ENCODE results near the gene LEF1.

LEF1 gene

DNA sequence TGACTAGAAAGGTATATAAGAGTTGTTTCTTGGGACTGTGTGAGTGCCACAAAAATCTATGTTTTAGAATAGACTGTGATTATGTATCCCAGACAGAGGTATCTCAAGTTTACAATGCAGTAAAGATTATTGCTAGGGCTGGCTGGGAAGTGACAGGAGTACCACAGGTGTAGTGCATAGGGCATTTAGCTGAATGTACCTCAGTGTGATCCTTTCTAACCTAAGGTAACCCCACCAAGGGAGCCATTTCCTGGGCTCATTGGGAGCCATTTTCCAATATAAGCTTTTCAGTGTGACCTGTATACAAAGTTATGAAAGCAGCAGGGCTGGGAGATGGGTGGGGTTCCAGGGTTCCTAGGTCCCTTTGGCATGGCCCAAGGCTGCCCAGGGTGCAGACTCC, 6.1 kb upstream of the LEF1 start:
- no peak for DNase-seq (ENCODE audit: low read depth)

DNA sequence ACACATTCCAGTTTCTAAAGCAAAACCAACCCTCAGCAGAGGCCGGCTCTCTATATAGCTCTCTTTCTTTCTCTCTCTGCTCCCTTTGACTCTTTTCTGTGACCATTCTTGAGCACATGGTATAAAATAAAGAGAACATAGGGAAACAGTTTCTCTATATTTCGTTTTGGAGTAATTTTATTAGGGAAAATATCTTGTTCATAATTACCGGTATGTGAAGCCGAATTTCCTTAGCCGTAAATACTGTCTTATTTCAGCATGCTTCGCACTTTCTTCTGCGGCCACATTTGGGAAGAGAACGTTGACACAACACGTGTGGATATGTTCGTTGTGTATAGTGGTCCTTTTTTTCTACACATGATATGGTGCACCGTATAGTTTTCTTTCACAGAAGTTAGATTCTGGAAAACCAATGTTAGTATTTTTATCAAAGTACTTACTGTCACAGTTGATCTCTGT, 4.9 kb upstream of the LEF1 start:
- DNase-seq (ENCODE audit: low read depth), result no peak

DNA sequence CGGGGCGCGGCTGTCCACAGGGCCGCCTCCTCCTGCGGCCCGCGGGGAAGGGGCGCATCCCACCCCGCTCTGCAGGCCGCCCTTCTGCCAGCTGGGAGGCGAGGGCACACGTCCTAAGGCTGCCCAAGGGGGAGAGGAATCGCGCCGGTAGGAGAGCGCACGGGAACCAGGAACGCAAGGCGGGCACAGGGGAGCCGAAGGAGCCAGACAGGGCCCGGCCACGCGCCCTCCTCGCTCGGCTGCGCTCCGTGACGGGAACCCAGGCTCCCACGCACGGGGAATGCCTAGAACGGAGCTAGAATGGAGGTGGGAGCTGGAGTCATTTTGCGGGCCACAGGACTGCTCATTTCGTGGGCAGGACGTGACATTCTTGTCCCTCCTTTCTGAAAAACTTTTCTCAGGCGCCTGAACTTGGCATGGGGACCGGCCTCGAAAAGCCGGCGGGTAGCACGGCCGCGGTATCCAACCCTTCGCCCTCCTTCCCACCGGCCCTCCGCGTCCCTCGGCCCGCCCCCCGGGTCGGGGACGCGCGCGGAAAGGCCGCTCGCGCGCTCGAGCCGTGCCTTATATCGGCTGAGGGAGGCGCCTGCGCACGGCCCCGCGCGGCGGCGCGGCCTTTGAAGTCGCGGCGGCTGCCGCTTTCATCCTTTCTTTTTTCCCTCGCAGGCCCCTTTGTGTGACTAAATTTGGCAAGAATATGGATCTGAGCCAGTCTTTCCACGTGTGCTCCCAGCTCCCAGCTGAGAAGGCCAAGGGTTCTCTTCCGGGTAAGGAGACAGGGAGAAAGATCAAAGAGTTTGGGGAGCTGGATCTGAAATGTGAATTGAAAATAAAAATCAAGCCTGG, 4.2 kb upstream of the LEF1 start:
- DNase-seq (ENCODE audit: low read depth), result peak; percentile 27

DNA sequence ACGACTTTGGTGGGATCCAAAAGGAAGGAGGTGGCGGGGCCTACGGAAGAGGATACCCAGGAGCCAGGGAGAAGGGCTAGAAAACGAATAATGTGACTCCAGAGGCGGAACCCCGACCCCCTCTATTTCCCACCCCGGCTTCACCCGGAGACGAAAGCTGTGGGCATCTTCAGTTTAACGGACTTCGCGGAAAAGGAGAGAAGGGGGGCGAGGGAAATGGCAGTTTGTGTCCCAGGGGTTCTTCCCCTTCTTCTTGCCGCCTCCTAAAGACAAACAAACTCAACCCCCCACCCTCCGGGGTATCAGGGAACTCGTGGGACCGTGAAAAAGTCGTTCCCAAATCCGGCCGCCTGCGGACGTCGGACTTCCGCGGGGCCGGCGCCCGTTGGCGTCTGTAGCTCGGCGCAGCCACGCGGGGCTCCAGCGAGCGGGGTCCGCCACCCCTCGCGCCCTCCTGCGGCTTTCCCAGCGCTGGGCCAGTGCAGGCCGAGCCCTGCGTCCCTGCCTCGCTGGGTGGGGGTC, 3.6 kb upstream of the LEF1 start:
- DNase-seq (ENCODE audit: low read depth), result no peak

DNA sequence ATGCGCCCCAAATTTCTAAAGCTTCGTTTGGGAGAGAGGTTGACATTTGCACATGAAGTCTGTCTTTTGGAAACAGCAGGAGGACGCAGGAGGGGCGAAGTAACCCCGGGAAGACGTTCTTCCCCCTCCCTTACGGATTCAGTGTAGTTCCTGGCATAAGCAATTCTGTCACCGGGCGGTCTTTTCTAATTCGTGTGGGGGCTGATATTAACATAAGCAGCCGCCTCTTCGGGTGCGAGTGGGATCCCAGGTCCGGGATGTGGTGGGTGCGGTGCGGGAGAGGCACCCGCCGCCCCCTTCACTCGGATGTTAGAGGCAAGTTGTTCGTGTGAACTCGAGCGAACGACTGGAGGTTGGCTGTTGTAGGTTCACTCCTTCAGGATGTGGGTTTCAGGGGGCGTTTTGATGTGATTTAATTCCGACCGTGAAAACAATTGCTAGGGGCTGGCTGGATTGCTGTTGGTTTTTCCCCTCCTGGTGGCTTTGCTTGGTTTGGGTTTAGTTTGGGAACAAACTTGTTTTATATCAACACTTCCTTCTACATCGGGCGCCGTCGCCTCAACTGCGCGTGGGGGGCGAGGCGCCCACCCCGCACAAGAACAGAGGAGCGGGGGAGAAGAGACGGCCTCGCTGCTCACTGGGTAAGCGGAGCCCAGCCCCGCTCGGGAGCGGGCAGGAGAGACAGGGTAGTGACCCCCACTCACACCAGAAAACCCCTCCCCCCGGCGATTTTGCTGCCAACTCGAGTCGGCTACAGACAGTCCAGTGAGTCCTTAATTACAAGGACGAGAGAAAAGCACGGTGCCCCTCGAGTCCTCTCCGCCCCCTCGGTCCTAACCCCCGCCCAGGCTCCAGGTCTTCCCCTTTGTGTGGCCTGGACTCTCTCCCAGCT, 2.9 kb upstream of the LEF1 start:
- no peak for DNase-seq (ENCODE audit: low read depth)

DNA sequence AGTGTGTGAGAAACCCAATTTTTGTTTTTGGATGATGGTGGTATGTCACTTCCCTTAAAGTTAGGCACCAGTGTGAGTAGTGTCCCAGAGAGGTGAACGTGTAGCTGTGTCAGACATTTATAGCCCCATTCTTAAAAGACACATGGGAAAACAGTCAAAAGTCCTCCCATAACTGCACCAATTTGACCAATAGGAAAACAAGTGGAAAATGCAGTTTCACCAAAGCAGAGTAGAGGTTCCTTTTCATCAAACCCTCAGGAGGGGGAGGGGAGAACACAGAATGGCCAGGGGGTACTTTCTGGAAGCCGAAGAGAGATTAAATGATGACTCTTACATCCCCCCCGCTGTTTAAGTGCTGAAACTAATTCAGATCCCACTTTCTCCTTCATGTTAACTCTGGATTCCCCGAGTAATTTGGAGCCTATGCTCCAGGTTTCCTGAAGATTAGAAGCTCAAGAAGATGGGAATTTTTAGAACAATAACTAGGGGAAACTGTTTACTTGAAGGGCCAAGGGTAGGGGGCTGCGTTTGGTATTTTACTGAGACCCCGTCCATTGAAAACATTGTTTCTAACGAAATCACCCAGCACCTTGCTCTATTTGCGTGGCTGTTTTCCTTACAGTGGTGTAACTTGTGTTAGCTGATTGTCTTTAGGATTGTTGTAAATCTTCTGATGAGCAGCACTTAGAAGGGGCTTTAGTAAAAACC, 2.1 kb upstream of the LEF1 start:
- DNase-seq (ENCODE audit: low read depth), result no peak

DNA sequence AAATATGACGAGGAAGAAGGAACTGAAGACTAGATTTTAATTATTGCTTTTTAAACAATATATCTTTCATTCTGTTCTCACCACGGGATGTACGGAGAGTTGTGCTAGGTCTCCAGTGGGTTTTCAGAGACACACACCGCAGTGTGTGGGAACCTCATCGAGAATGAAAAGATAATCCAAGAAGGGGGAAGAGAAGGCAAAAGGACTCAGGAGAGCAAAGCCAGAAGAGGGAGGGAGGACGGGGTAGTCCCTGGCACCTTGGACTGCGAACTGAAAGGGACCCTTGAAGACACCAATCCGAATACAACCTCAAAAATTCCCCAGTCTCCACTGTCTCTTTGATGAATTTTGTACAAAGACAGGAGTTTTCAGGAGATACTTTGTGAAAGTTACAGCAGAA, 932 bp upstream of the LEF1 start:
- no peak for DNase-seq (ENCODE audit: low read depth)

DNA sequence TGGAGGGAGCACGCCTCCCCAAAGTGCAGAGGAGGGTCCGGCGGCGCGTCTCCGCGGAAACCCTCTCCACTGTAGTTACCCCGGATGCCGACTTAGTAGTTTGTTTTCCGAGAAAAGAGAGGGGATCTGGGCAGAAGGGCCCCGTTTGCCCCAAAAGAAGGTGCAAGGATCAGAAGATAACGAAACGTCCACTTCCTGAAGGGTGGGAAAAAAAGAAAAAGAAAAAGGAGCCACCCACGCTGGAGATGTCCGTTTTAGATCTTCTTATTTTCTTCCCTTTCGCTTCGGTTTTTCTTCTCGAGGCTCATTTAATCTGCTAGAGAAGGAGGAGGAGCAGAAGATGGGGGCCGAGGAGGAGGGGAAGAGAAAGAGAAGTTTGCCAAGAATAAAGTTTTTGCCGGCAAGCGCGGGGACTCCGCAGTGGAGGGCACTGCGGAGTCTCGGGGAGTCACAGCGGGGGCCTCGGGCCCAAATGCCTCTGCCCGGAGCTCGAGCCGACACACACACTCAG, 517 bp downstream of the LEF1 start:
- no peak for DNase-seq (ENCODE audit: low read depth)

DNA sequence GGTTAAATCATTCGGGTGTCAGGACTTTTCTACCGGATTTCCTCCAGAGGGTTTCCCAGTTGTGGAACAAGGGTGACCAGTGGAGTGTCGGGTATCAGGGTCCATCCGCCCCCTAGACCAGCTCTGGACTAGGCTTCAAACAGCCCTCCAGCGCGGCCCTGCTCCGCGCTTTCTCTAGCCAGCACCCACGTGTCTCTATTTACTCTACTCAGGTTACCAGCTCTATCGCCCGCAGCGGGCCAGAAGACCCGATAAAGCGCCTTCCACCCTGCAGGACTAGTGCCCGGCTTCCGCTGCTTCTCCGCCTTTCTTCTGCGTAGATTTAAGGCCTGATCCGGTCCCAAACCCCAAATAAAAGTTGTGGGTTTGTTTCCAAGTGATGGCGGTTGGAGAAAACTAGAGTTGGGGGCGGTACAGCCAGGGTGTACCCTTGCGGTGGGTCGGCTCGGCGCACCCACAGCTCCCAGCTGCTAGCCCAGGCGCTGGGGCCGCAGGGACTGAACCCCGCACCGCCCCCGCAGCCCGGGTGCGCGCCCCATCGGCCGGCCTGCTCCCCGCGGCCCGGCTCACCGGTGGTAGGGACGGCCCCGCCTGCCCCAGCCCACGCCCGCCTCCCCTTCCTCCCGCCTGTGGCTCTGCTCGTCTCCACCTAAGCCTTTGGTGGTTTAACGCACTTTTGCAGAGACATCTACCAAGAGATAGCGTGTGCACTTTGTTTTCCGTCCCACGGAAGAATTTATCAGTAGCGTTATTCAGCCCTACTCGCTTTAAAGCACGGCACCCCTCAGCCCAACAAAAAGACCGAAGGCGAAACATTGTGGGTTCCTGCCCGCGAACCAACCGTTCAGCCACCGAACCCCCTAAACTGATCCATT, 2.1 kb downstream of the LEF1 start:
- no peak for DNase-seq (ENCODE audit: low read depth)

DNA sequence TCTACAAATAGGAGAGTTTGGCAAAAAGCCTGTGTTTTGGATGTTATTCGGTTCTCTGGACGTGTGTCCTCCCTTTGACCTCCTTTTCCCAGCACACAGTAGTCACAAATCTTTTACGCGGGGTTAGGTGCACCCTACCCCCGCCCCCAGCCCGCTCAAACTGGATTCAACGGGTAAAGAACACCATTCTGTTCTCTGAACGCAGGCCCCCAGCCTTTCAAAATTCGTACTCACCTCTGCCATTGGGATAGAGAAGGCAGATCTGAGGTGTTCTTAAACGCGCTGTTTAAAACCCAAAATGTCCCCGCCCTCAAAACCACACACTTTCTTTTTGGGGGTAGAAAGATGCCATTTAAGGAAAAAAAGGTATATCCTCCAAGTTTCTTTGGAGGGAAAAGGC, 2.7 kb downstream of the LEF1 start:
- no peak for DNase-seq (ENCODE audit: low read depth)

DNA sequence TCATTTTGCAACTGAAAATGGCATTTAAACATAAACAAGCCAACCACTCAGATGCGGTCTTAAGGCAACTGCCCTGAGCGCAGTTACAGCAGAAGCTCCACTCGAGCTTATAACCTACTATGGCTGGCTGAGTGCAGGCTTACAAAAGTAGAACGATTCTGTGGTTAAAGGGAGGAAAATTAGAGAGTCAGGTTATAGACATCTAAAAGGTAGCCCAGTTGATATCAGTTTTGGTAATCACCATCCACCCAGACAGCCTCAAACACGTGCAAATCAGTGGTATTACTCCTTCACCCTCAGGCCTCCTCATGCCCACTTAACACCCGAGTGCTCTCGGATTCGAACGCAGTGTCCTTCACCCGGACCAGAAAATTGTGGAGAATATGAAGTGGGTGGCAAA, 3.1 kb downstream of the LEF1 start:
- no peak for DNase-seq (ENCODE audit: low read depth)

DNA sequence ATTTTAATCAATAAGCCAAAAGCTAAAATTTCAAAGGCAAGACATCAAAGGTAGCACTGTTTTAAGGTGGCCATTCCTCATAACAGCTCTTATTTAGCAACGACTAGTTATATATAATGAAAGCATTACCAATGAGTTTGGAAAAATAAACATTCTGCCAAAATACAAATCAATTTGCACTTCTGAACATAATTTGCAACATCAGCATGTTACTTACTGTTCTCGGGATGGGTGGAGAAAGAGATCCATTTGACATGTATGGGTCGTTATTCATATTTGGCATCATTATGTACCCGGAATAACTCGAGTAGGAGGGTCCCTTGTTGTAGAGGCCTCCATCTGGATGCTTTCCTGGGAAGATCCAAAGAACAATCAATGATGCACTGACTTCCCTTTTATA, 5.4 kb downstream of the LEF1 start:
- DNase-seq (ENCODE audit: low read depth), result no peak

DNA sequence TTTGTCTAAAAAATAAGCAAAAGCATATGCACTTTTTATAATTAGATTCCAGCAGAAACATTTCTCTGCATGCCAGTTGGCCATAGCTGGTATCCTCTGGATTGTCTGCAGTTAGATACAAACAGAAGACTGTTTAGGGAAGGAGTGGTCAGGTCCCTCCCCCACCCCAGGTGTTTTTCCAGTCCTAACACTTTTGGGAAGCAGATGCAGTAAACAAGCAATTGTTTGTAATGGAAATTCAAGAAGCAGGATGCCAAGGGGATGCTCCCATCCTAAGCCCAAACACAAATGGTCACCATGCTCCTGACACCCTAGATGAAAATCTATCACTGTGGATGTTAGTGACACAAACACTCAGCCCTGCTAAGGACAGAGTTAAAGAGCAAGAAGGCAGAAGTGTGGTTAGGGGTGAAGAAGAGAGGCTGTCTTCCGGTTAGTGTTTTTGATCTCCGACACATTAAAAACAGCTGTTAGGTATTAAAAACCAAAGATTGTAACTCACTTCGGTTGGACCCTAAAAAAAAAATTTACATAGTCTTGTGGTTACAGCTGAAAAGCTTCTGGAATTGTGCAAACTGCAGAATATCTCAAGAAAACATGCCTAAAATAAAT, 7.9 kb downstream of the LEF1 start:
- DNase-seq (ENCODE audit: low read depth), result no peak

DNA sequence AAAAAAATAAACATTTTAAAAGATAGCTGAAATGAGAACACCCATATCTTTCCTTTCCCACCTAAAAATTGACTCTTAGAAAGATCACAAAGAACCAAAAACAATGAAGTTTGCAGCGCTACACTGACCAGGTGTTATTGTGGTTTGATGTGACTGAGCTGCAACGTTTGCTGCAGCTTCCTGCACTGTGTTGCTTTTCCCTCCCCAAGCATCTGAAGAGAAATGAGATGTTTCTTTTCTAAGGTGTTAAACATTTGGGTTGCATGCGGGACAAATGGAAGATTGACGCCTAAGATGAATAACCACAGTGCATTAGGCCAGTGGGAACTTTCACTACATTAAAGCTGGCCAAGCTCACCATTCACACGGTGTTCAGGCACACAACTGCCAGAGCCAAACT, 8.9 kb downstream of the LEF1 start:
- no peak for DNase-seq (ENCODE audit: low read depth)

DNA sequence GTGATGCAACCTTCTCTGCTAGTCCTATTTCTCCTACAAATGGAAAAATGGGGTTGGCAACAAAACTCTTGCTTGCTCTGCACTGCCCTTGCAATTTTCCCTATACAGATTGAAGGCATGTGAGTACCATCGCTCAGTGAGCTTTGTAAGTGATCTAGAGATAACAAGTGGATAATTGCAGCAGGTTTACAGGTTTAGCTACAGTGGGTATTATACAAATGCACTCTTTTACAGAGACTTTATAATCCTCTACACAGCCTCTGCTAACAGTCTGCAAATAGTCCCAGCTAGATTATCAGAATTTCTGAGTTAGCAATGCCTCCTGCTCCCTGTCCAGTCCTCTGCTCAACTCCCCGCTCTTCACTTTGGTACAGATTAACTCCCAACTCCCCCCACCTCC, 11.1 kb downstream of the LEF1 start:
- no peak for DNase-seq (ENCODE audit: low read depth)

DNA sequence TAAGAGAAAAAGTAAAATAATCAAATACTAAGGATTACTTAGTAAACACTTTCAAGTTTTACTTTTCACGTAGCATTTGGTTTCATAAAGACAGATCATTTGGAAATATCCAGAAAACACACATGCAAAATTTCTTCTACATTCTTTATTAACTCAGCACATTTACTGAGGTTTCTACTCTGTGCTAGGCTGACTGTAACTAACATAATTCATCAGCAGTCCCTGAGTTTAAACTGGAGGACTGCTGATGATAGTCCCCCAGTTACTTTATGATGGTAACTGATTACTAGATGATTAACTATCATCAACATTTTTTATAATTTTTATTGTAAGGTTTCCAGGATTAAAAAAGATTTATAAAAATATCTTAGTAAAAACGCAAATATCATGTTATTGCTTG, 12.3 kb downstream of the LEF1 start:
- no peak for DNase-seq (ENCODE audit: low read depth)

DNA sequence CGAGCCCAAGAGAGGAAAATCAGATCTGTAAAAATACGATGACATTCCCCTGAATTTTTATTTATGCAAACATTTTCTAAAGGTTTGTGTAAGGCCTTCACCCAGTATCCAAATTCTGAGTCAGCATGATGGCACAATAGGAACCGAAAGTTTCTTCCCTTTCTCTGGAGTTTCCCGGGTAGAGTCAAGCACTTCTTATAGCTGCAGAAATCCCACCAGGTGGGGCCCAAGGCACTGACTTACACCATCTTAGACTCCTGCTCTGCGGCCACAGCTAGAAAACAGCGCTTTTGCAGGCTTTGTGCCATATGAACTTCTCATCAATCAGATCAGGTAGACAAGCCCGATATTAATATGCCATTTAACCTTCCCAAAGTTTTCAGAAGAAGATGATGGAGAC, 13.4 kb downstream of the LEF1 start:
- no peak for DNase-seq (ENCODE audit: low read depth)

DNA sequence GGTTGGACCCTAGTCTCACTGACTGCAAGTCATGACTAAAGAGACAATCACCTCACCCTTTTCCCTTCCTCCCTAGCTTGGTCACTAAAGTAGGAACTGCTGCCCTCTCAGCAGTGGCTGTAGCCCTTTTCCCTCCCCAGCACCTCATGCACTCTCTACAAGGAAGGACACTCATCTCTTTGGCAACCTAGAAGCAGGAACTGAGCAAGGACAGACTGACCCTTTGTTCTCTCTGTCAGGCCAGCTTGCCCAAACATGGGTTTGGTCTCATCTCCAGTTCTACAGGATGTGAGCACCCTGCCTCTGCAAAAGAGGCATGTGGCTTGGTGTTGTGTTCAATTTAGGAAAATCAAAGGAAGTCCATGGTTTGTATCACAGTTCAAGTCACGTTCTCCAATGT, 15.8 kb downstream of the LEF1 start:
- no peak for DNase-seq (ENCODE audit: low read depth)

DNA sequence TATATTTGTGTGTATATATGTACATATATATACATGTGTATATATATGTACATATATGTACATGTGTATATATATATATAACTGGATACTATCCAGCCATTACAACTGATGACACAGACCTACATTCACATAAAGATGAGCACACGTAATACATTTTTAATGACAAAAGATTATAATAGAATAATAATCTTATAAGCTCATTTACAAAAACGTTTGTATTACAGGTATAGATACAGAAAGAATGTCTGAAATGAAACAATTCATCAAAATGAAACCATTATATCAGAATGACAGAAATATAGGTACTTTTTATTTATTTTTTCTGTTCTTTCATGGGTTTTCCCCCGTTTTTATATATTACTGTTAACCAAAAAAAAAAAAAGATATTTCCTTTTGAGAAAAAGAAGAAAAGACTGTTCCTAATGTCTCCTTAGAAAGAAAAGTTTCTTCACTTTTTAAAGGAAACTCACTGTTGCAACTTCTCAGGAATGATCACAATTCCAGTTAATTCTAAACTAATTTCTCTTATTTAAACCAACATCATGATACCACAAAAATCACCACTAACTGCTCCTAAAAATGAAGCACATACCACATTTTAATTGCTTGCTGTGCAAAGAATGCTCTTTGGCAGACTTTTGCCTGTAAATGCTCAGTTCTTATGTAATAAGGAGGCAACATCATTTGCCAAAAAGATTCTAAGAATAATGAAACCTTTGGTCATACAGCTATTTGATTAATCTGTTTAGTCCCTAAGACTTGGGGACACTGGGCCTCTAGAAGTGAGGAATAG, 18.9 kb downstream of the LEF1 start:
- peak; percentile 72 for DNase-seq (ENCODE audit: low read depth)

DNA sequence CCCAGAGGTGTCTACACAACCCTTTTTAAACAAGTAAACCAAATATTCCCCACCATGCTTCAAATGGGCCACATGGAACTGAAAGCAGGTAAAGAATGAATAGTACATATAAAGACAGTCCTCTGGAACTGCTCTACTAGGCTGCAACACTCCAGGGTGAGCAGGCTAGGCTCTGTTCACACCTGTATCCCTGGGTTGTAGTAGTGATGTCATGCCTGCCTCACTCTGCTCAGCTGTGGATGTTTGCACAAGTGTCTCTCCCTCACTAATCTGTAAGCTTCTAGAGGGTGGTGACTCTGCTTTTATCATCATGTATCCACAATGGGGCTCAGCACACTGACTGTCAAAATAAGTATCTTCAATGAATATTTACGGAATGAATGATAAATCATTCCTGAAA, 20.4 kb downstream of the LEF1 start:
- DNase-seq (ENCODE audit: low read depth), result no peak

All from EH (cell line).